ENCODE measurements around the gene PRKG2.
"Not testable (repeated sequence)": the region's sequence is repeated elsewhere in the genome, so short reads cannot be mapped to it uniquely, and the experiment has no call there.

The PRKG2 gene

DNA sequence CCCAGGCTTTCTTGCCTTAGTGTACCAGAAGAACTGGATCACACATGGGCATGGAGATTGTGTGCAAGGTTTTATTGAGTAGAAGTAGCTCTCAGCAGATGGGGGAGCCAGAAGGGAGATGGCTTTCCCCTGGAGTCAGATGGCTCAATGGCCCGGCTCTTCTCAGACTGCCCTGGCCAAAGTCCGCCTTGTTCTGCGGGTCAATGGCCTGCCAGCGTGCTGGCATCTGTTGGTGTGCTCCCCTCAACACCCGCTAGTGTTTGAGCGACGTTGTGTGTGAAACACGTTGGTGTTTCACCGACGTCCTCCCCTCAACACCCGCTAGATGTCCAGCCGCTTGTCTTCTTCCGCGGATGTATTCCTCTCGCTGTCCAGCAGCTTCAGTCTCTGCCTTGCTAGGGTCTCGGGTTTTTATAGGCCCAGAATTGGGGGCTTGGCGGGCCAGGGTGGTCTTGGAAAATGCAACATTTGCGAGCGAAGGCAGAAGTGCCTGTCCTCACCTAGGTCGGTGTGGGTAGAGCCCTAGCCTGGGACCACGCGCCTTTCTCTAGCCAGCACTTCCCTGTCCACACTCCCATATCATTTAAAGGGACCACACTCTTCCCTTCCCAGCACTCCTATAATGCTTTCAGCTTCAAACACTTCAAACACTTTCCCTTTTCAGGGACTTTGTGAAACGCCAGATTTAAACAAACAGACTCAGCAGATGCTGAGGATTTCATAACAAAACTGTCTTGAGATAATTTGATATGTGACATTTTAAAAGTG, 21.1 kb upstream of the PRKG2 start:
- TF ChIP-seq CTCF (IDR thresholded peaks at IDR 0.05; ENCODE audit: unreplicated experiment in 3 of 3), result no peak
- H3K36me3 Mint-ChIP-seq (ENCODE audit: low read depth), result no peaks in the 10 kb centered on the region
- no peak overlapping the region for H3K4me3 Mint-ChIP-seq
- no peaks in the 10 kb centered on the region for H3K4me1 Mint-ChIP-seq
- H3K9me3 Mint-ChIP-seq, result peaks cover 10% of the 10 kb centered on the region
- no peak overlapping the region for H3K27ac Mint-ChIP-seq
- peaks cover 8% of the 10 kb centered on the region for H3K27me3 Mint-ChIP-seq (ENCODE audit: low read depth)

GRCh38 chr4:81227968-81228367, 12.9 kb upstream of the PRKG2 start:
- TF ChIP-seq CTCF (IDR thresholded peaks at IDR 0.05; ENCODE audit: unreplicated experiment in 3 of 3), result no peak
- Mint-ChIP-seq H3K9me3 (peaks cover 26% of the 10 kb centered on the region), H3K36me3 (ENCODE audit: low read depth) (peaks cover 6% of the 10 kb centered on the region), H3K4me1 (no peaks in the 10 kb centered on the region), H3K27me3 (ENCODE audit: low read depth) (no peaks in the 10 kb centered on the region), H3K27ac (no peak overlapping the region), H3K4me3 (no peak overlapping the region)

- Mint-ChIP-seq H3K4me1 (no peaks in the 10 kb centered on the region), H3K27ac (no peak overlapping the region), H3K27me3 (ENCODE audit: low read depth) (no peaks in the 10 kb centered on the region), H3K4me3 (no peak overlapping the region), H3K36me3 (ENCODE audit: low read depth) (peaks cover 6% of the 10 kb centered on the region), H3K9me3 (peaks cover 24% of the 10 kb centered on the region)
- no peak for TF ChIP-seq CTCF (IDR thresholded peaks at IDR 0.05; ENCODE audit: unreplicated experiment in 3 of 3)
Measured at GRCh38 chr4:81227138-81227537, 12.1 kb upstream of the PRKG2 start.

DNA sequence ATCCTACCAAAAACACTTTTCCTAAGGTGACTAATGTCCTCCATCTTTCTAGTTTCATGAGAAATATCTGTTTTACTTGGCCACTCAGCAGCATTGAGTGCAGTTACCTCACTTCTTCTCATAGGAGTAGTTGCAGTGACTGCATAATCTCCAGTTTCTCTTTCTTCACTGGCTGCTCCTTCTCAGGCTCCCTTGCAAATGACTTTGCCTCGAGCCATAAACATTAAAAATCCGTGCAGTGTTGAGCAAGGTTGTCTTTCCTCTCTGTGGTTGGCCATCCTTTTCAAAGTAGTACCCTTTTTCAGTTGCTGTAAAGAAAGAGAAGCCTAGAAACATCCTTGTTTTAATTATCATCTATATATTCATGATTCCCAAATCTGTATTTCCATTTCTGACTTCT, 10.2 kb upstream of the PRKG2 start:
- H3K36me3 Mint-ChIP-seq (ENCODE audit: low read depth), result no peaks in the 10 kb centered on the region
- H3K4me1 Mint-ChIP-seq, result no peaks in the 10 kb centered on the region
- peaks cover 9% of the 10 kb centered on the region for H3K9me3 Mint-ChIP-seq
- peaks cover 5% of the 10 kb centered on the region for H3K27me3 Mint-ChIP-seq (ENCODE audit: low read depth)
- no peak overlapping the region for H3K4me3 Mint-ChIP-seq
- no peak for TF ChIP-seq CTCF (IDR thresholded peaks at IDR 0.05; ENCODE audit: unreplicated experiment in 3 of 3)
- no peak overlapping the region for H3K27ac Mint-ChIP-seq

DNA sequence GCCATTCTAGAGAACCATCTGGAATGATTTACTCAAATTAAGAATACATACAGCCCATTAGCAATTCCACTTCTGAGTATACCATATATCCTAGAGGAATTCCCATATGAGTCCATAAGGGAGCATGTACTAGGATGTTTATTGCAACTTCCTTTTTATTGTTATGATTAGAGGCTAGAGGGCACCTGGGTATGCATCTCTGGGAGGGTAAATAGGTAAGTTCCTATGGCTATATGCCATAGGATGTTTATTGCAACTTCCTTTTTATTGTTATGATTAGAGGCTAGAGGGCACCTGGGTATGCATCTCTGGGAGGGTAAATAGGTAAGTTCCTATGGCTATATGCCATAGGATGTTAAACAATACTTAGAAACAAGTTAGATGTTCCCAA, 7.1 kb upstream of the PRKG2 start:
- Mint-ChIP-seq H3K9me3 (peaks cover 11% of the 10 kb centered on the region), H3K27me3 (ENCODE audit: low read depth) (peaks cover 21% of the 10 kb centered on the region)
- H3K4me1 Mint-ChIP-seq; H3K36me3 Mint-ChIP-seq (ENCODE audit: low read depth); H3K4me3 Mint-ChIP-seq; H3K27ac Mint-ChIP-seq: not testable (repeated sequence)

DNA sequence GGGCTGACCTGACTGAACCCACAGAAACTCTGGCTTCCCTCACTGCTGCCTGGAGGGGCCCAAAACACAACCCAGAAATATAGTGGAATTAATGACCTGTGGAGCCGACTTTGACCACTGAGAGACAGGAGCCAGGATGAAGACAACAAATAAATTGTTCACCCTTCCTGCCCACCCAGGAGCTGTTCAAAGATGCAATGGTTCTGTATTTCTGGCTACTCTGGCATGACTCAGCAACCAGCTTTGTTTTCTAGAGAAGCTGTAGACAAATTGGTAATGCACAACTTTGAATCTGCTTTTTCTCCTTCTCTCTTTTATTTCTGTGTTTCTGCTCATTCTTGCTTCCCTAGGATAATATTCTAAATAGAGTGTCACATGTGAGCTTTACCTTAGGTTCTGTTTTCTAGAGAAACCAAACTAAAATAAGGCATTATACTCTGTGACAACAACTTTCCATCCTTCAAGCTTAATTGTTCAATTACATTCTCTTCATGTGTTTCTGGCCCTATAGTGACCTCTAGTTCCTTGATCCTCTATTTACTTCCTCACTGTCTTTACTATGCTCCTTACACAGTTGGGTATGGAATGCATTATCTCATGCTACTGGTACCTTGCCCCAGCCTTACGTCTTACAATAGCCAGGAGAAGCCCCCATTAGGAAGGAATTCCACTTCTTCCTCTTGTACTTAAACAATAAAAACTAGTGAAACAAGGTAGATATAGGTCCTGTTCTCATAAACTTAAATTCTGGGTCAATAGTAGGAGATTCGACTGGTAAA, 6.5 kb upstream of the PRKG2 start:
- Mint-ChIP-seq H3K9me3 (peaks cover 11% of the 10 kb centered on the region), H3K36me3 (ENCODE audit: low read depth) (no peaks in the 10 kb centered on the region), H3K4me1 (no peaks in the 10 kb centered on the region), H3K27me3 (ENCODE audit: low read depth) (peaks cover 25% of the 10 kb centered on the region), H3K4me3 (no peak overlapping the region), H3K27ac (no peak overlapping the region)
- TF ChIP-seq CTCF (IDR thresholded peaks at IDR 0.05; ENCODE audit: unreplicated experiment in 3 of 3), result no peak
